NCI-H1930 (cell line): Measurements from ENCODE around the gene MIDN.
"Not testable (repeated sequence)": the region's sequence is repeated elsewhere in the genome, so short reads cannot be mapped to it uniquely, and the experiment has no call there.

Experiments
- DNase-seq, 2 experiments: peaks; one replicate each; lab custom pipeline; 2025; lab: John Stamatoyannopoulos, UW

MIDN gene

DNA sequence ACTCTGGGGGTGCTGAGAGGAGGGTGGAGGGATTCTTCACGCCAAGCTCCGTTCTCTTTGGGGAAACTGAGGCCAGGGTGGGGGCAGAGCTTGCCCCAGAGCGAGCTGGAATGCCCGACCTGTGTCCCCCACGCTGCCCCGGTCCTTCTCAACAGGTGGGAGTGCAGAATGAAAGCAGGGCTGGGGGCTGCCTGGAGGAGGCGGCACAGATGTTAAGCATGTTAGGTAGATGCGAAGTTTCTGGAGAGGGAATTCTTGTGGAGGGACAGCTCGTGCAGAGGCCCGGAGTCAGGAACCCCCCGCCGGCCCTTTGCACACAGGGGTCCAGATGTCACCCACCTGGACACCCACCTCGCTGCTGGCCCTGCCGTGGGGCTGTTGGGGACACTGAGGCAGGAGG lies 46.3 kb downstream of the MIDN start:
- DNase-seq: no peak

DNA sequence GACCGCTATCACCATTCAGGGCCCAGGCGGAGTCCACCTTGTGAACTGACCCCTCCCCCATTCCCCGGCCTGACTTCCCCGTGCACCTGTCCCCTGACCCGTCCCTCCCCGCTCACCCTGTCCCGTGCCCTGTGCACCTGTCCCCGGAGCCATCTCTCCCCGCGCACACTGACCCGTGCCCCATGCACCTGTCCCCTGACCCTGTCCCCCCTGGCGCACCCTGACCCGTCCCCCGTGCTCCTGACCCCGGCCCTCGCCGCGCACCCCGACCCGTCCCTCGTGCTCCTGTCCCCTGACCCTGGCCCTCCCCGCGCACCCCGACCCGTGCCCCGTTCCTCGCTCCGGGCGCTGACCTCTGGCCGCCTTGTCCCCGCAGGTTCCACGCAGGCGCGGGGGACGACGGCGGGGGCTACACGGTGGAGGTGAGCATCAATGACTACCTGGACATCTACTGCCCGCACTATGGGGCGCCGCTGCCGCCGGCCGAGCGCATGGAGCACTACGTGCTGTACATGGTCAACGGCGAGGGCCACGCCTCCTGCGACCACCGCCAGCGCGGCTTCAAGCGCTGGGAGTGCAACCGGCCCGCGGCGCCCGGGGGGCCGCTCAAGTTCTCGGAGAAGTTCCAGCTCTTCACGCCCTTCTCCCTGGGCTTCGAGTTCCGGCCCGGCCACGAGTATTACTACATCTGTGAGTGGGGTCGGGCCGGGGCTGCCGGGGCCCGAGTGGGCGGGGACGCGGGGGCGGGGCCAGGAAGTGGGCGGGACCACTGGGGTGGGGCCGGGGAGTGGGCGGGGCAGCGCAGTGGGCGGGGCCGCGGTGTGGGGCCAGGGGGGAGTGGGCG lies 47.0 kb downstream of the MIDN start:
- DNase-seq: no peak

DNA sequence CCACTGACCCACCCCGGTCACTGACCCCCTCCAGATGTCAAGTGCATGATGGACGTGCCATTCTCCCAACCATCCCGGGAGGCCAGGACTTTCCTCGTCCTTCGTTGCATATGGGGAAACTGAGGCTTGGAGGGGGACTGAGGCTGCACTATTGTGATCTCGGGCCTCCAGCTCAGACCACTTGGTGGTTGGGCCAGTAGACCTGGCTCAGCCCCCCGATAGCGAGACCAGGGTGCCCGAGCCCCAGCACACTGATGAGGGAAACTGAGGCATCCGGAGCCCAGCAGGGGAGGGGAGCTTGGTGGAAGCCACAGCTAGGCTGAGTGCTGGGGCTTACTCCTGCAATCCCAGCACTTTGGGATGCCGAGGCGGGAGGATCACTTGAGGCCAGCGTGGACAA lies 47.7 kb downstream of the MIDN start:
- DNase-seq: no peak

DNA sequence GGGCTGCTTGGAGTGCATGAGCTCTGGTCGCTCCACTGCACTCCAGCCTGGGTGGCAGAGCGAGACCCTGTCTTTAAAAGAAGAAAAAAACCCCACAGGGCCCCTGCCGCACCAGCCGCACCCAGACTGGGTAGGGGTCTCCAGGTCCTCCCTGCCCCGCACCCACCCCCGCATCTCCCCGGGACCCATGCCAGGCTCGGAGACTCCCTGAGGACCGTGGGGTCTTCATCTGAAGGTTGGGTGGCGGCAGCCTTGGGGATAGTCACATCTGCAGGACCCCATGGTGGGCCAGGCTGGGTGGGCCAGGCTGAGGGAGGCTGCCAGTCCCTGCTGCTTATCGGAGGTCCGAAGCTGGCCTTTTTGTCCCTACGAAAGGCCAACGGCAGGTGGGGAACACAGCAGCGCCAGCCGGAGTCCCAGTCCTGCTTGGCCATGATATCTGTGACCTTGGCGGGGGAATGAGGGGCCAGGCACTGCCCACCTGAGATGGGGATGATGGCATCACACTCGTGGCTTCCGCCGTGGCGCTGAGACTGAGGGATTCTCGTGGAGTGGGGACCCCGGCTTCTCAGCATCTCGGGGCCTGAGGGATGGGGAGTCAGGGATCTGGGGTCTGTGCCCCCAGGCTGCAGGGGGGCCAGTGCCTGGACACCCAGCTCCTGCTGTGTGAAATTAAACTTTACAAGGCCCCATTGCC lies 48.3 kb downstream of the MIDN start:
- no peak for DNase-seq

DNA sequence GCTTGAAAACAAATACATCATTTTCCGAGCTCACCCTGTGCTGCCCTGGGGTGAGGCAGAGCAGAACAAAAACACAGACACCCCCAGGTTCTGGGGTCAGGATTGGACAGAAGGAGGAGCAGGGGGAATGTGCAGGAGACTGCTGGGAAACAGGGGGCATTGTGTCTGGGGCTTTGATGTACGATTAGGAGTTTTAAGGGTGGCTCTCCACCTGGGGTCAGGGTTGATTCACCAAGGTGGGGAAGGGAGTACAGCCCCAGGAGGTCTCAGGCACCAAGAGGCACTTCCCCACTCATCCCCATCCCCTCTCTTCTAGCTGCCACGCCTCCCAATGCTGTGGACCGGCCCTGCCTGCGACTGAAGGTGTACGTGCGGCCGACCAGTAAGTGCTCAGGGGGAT lies 49.9 kb downstream of the MIDN start:
- DNase-seq: no peak

DNA sequence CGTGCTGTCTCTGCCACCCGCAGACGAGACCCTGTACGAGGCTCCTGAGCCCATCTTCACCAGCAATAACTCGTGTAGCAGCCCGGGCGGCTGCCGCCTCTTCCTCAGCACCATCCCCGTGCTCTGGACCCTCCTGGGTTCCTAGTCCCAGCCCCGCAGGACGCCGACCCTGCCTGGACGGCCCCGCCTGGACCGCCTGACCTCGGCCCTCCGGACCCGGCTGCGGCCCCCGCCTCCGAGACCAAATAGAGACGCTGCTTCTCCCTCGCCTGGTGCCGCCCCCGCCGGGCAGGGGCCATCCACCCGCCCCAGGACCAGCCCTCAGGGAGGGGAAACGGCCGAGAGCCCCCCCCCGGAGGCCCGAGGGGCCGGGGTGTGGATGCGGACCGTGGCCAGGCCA lies 51.4 kb downstream of the MIDN start:
- DNase-seq: no peak

DNA sequence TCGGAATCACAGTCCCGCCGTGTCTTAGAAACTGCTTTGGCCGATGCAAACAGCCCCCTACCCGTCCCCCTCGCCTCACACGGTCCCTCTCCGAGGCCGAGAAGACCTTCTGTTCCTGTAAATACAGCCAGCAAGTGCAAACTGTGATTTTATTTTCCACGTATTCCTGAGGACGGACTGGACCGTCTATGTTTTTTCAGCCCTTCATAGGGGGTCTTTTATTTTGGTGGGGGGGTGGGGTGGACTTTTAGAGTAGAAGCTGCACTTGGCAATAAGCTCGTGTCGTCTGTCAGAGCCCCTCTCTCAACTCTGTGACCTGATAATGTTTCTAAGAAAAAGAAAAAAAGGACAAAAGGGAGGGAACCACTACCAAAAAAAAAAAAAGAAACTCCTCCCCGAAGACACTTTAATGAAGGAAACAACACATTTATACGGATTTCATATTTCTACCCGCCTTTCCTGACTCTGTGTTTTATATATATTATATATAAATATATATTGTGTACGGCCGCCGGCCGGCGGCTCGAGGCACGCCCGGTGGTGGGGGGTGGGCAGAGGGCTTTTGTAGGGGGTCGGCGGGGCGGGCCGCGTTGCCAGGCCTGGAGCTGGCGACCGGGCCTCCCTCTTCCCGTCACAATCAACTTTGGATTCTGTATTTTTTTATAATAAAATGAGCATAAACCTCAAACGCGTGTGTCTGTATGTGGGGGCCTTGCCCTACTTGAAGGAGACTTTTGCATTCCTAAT lies 52.5 kb downstream of the MIDN start:
- DNase-seq: no peak

DNA sequence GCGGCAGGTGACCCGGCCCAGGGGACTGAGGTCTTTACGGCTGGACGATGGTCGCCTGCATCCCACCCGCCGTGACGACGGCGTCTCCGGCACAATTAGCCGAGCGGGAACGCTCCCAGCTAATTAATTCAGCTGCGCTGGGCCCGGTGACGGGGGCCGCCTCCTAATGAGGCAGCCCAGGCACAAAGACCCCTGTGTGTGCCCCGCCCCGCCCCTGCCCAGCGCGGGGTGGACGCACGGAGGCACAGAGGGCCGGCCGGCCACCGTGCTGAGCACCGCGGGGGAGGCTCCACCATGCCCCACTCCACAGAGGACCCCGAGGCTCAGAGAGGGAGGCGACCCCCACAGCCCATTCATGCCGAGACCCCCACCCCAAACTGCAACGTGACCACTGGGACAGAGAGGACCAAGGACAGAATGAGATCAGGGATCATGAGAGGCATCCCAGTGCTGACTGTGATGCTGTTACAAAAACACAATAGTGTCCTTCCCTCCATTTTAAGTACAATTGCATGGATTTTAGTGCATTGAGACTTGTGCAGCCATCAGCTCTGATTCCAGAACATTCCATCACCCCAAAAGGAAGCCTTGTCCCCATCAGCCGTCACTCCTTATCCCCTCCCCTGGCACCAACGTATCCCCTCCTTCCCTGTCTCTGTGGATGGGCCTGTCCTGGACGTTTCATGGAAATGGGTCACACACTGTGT lies 54.3 kb downstream of the MIDN start:
- DNase-seq: no peak

DNA sequence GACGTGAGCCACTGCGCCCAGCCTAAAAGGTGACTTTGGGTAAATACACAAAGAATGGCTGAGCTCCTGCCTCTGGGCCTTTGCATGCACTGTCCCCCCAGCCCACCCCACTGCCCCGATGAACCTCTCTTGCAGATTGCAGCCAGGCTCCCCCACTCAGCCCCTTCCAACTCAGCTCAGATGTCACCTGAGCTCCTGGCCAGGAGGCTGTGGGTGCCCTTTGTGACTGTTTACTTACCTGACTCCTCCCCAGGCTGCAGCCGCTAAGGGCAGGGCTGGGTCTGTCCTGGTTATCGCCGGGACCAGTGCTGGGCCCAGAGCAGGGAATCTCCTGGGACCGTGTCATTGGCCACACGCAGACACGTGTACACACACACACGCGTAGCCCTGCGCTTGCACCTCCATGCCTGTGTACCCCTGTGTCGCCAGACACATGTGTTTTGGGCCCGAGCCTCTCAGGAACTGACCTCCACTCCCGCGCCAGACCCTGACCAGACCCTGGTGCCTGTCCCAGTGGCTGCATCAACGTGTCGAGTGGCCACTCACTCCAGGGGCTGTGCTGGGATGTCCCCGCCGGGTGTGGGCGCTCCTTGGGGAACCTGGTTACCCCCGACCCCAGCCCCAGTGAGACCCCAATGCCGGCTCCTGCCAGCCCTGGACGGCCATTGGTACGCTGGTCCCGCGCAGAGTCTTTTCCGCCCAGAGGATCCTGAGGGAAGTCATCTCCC lies 56.0 kb downstream of the MIDN start:
- no peak for DNase-seq

DNA sequence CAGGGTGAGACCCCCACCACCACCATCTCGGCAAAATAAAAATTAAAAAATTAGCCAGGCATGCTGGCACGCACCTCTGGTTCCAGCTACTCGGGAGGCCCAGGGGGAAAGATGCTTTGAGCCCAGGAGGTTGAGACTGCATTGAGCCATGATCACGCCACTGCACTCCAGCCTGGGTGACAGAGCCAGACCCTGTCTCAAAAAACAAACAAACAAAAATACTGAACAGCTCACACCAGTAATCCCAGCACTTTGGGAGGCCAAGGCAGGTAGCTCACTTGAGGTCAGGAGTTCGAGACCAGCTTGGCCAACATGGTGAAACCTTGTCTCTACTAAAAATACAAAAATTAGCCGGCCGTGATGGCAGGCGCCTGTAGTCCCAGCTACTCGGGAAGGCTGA lies 57.0 kb downstream of the MIDN start:
- not testable (repeated sequence) for DNase-seq

DNA sequence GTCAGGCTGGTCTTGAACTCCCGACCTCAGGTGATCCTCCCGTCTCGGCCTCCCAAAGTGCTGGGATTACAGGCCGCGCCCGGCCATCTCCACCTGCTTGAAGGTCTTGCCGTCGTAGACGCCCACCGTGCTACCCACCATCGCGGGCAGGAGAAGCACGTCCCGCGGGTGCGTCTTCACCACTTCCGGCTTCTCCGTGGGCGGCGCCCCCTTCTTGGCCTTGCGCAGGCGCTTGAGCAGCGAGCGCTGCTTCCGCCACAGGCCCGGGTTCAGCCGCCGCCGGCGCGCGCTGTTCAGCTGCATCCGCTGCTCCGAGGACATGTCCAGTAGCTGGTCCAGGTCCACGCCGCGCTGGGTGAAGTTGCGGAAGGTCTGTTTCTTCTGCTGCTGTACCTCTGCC lies 58.9 kb downstream of the MIDN start:
- peak; percentile 70 to 71 for DNase-seq

DNA sequence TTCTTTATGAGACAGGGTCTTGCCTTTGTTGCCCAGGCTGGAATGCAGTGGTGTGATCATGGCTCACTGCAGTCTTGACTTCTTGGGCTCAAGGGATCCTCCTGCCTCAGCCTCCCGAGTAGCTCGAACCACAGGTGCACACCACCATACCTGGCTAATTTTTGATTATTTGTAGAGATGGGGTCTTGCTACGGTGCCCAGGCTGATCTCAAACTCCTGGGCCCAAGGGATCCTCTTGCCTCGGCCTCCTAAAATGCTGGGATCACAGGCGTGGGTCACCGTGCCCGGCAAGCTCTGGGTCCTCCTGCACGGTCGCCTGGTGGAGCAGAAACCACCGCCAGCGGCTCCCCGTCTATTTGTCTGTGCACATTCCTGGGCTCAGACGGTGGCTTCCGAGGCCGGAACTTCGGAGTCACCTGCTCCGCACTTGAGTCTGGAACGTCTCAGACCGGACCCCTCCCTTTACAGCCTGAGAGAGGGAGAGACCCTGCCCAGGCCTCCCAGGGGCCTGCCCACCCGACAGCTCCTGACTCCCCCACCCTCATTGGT lies 59.4 kb downstream of the MIDN start:
- no peak for DNase-seq

DNA sequence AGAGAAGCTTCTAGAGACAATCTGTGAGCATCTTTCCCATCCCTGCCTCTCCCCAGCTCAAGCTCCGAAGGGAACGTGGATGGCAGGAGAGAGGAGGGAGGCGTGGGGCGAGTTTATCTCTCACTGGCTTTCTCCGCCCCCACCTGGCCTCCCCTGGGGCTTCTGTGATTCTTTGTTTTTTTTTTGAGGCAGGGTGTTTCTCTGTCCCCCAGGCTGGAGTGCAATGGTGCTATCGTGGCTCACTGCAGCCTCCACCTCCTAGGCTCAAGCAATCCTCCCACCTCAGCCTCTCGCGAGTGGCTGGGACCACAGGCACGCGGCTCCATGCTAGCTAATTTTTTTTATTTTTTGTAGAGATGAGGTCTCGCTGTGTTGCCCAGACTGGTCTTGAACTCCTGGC lies 60.3 kb downstream of the MIDN start:
- DNase-seq: peak in 1 of 2 experiments; percentile 27
